DMS114 treated with DMSO at 0.1 percent for 48 hours (cell line): Measurements from ENCODE around the gene MORC3.
"Not testable (repeated sequence)": the region's sequence is repeated elsewhere in the genome, so short reads cannot be mapped to it uniquely, and the experiment has no call there.

Experiments used
- DNase-seq: peaks from one replicate; lab custom pipeline; 2025; ENCODE audit not compliant: unreplicated experiment; lab: John Stamatoyannopoulos, UW

MORC3 gene

DNA sequence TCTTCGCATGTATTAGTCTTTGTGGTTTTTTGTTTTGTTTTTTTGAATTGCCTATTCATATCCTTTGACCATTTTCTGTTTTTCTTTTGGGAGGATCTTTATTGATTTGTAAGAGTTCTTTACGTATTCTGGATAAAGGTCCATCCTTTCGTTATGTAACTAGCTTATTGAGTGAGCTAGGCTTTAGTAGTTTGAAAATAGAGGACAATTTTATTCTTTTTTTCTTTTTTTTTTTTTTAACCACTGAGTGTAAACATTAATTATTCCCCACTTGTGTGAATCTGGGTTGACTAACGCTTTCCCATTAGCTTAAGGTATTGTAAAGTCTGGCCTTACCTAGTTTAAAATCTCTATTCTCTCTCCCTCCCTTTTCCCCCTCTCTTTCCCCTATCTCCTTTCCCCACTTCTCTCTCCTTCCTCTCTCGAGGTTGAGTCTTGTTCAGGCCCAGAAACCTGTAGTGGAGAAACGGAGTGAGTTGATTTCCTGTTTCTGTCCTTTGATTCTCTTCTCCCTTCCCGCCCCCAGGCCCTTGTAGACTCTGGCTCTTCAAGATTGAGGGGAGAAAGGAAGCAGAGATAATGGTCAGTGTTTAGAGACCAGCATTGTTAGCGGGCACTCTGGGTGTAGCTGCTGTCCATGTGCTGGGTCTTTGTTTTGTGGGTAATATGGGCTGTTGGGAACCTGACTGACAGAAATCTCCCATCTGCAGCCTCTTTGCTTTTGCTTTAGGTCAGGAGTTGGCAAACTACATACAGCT is 1.5 kb downstream of the MORC3 start:
- peak; percentile 21 for DNase-seq

DNA sequence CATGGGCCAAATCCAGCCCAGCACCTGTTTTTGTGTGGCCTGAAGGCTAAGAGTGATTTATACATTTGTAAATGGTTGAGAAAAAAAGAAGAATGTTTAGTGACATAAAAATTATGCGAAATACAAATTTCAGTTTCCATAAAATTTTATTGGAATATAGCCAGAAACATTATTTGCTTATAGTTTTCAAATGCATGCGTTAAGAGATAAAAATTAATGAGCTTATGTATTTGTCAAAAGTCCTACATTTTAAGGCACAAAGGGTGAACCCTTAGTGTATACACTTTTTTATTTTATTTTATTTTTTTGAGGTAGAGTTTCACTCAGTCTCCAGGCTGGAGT is 2.1 kb downstream of the MORC3 start:
- DNase-seq, result no peak

- DNase-seq, result no peak
These were observed 3.0 kb downstream of the MORC3 start for GRCh38 chr21:36323032-36323431.

DNA sequence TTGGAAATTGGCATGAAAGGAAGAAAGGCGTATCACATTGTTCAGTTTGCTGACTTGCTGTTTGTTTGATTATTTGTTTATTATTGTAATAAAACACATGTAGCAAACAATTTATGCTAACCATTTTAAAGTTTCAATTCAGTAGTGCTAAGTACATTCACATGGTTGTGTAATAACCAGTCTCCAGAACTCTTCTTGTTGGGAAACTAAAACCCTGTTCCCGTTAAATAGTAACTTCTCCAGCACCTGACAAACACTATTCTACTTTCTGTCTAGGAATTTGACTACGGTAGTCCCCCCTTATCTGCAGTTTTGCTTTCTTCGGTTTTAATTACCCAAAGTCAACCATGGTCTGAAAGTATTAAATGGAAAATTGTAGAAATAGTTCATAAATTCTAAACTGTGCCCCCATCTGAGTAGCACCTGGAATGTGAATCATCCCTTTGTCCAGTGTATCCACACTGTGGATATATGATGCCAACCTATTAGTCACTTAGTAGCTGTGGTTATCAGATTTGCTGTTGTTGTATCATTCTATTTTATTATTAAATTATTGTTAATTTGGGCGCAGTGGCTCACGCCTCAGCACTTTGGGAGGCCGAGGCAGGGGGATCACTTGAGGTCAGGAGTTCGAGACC is 5.5 kb downstream of the MORC3 start:
- no peak for DNase-seq

DNA sequence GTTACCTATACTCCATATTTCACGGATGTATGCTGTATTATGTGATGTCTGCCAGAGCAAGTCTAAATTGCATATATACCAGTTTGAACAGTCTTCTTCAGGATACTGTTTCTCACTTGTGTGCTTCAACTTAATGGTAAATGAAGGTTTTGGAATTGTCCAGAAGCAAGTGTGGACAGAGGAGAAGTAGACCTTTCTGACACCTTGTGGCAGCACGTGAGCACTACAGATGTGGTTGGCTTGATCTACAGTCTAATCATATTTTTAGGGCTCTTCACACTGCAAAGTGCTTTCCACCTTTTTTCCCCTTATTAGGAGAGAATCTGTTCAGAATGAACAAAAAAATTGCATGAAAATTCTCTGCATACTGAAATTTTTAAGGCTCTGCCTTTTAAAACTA is 10.9 kb downstream of the MORC3 start:
- DNase-seq, result peak; percentile 35

GRCh38 chr21:36337099-36337509 is 17.1 kb downstream of the MORC3 start:
- DNase-seq, result no peak

DNA sequence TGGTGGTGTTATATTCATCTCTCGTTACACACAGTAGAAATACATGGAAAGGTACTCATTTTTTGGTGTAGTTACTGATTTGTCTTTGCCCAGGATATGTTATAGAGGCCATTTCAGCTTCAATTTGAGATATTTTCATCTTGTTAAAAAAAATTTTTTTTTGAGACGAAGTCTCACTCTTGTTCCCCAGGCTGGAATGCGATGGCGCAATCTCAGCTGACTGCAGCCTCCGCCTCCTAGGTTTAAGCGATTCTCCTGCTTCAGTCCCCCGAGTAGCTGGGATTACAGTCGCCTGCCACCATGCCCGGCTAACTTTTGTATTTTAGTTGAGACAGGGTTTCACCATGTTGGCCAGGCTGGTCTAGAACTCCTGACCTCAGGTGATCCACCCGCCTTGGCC is 19.0 kb downstream of the MORC3 start:
- DNase-seq, result no peak

- not testable (repeated sequence) for DNase-seq
These were observed 22.6 kb downstream of the MORC3 start for GRCh38 chr21:36342581-36342980.

DNA sequence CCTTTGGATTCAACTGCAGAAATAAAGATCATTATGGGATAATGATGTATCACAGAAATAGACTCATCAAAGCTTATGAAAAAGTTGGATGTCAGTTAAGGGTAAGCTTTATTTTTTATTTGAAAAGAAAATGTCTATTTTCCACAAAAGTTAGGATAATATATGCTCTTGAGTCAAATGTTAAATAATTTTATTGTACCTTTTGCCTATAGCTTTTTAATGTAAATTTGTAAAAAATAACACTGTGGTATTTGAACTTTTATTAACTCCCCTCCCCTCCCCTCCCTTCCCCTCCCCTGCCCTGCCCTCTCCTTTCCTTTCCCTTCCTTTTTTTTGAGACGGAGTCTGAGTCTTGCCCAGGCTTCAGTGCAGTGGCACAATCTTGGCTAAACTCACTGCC is 24.9 kb downstream of the MORC3 start:
- no peak for DNase-seq

DNA sequence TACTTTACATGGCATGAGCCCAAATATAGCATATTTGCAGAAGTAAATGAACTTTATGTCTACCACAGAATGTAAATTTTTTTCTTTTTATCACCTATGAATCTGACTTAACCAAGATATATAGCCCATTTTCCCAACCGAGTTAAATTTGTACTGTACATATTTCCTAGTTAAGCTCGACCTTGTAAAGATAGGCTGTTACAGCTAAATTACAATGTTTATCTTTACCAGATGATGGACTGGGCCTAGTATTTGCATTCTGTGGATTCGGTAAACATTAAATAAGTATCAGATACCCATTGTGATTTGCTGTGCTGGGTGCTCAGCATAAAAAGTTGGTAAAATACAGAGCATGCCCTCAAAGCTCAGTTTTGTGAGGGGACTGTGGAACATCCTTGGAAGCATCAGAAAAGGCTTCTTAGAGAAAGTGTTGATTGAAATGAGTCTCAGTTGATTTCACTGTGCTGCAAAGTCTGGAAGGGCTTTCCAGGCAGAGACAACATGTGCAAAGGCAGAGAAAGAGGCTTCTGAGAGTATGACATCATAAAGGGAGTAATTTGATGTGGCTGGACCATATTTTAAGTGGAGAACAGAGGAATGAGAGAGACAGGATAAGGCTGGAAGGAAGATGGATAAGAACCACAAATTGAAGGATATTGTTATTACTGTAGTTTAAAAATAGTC is 27.4 kb downstream of the MORC3 start:
- no peak for DNase-seq

DNA sequence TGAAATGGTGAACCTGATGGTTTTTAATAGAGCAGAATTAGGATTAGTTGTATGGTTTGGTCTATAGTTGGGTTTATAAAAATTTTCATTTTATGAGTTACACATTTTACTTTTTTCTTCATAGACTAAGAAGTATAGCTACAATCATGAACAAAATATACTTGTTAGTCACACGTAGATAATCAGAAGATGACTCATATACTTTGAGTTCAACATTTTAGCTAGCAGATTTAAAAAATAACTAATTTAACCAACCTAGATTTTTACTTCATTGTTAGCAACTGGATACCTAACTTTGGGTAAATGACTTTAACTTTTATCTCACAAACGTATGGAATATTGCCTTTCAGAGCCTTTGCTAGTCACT is 27.9 kb downstream of the MORC3 start:
- DNase-seq, result no peak

GRCh38 chr21:36349315-36349714 is 29.3 kb downstream of the MORC3 start:
- no peak for DNase-seq

DNA sequence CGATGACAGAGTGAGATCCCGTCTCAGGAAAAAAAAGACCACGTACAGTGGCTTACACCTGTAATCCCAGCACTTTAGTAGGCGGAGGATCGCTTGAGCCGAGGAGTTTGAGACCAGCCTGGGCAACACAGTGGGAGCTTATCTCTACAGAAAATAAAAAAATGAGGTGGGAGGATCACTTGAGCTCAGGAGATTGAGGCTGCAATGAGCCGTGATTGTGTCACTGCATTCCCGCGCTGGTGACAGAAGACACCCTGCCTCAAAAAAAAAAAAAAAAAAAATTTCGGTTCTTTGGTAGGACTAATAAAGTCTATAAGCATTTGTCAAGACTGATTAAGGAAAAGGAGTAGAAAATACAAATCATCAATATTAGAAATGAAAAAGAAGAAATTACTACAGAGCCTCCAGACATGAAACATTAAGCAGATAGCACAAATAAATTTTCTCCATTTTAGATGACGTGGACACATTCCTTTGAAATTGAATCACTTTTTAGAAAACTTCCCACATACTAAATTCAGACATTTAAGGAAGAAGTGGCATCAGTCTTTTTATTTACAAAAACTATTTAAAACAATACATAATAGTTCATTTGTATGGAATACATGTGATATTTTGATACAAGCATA is 30.4 kb downstream of the MORC3 start:
- no peak for DNase-seq

GRCh38 chr21:36354918-36355680 is 35.1 kb downstream of the MORC3 start:
- DNase-seq, result no peak

- DNase-seq, result no peak
These were observed 35.9 kb downstream of the MORC3 start for GRCh38 chr21:36355868-36356267.

DNA sequence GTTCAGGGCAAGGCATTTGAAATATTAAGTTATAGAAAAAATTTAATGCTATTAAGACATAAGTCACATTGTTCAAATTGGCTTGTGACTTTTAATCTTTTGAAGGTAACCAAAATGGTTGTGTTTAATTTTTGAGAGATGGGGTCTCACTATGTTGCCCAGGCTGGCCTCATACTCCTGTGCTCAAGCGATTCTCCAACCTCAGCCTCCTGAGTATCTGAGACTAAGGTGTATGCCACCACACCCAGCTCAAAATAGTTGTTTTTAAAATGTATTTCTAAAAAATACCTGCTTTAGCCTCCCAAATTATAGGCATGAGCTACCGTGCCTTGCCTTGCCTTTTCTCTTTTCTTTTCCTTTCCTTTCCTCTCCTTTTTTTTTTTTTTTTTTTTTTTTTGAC is 39.2 kb downstream of the MORC3 start:
- DNase-seq, result no peak

DNA sequence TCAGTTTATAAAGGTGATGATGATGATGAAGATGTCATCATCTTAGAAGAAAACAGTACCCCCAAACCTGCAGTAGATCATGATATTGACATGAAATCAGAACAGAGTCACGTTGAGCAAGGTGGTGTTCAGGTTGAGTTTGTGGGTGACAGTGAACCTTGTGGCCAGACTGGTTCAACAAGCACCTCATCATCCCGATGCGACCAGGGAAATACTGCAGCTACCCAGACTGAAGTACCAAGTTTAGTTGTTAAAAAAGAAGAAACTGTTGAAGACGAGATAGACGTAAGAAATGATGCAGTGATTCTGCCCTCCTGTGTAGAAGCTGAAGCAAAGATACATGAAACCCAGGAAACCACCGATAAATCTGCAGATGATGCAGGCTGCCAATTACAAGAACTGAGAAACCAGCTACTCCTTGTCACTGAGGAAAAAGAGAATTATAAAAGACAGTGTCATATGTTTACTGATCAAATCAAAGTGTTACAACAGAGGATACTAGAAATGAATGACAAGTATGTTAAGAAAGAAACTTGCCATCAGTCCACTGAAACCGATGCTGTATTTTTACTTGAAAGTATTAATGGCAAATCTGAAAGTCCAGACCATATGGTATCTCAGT is 49.2 kb downstream of the MORC3 start:
- no peak for DNase-seq

- DNase-seq, result no peak
These were observed 56.0 kb downstream of the MORC3 start for GRCh38 chr21:36375994-36376393.

DNA sequence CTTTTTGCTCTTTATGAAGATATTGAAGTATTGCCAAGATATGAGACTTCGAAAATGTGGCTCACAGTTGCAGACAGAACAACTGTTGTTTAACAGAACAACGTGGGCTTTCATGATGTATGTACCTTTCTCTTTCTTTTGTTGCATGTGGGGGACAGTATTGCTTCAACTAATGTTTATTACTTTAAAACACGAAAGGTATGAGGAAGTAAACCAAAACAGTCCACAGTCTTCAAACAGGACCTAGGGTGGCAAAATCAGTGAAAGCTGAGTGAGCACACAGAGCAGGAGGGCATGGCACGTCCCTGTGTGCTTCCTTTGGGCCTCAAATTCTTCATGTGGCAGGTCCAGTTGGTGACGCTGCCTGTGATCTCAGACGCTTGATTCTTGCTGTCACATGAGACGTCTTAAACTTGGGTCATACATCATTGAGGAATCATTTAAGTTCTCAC is 57.4 kb downstream of the MORC3 start:
- no peak for DNase-seq

DNA sequence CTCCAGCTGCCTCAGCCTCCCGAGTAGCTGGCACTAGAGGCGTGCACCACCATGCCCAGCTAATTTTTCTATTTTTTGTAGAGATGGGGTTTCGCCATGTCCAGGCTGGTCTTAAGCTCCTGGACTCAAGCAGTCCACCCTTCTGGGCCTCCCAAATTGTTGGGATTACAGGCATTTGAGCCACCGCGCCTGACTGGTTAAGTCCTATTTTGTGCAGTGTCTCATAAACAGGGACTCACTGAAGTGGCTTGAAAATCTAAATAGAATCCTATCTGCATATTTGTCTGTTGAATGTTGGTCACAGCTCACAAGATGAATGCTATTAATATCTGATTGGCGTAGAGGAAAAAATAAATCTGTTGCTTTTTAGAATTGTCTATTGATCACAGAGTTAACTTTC is 59.3 kb downstream of the MORC3 start:
- DNase-seq, result no peak
